GM06990 (cell line): Measurements from ENCODE around the gene AQP6.

Experiments
- DNase-seq: peaks from one replicate; pipeline ENCODE4 v3.0.0-alpha.2; 2011; ENCODE audit not compliant: insufficient read length; ENCODE audit errors: extremely low read depth
- H3K27me3 ChIP-seq: replicated peaks from 2 replicates; pipeline ENCODE4 v1.6.0; 2011; ENCODE audit warnings: low read length; ENCODE audit not compliant: control insufficient read depth, insufficient read depth
- H3K36me3 ChIP-seq: 2 replicates; pipeline ENCODE4 v1.5.1; 2011; ENCODE audit warnings: low read length; ENCODE audit not compliant: control insufficient read depth, insufficient read depth
- H3K4me3 ChIP-seq: replicated peaks from 2 replicates; pipeline ENCODE4 v1.5.1; 2011; ENCODE audit warnings: low read depth, mild to moderate bottlenecking, control low read depth, low read length
- CTCF ChIP-seq: IDR thresholded peaks from 2 replicates; pipeline ENCODE4 v1.5.1; 2011; ENCODE audit warnings: low read length, control low read depth, mild to moderate bottlenecking, inconsistent platforms; ENCODE audit not compliant: insufficient read depth, poor library complexity, severe bottlenecking

Gene AQP6

GRCh38 chr12:50005175-50005574 lies 32.4 kb downstream of the AQP6 start:
- no peak for TF ChIP-seq CTCF
- Histone ChIP-seq H3K27me3 (no peaks in the 10 kb centered on the region), H3K36me3 (peaks cover 4% of the 10 kb centered on the region), H3K4me3 (no peak overlapping the region)
- DNase-seq, result no peak

- no peak for DNase-seq
- no peaks in the 10 kb centered on the region for H3K27me3 ChIP-seq
- no peak for TF ChIP-seq CTCF
- no peak overlapping the region for H3K4me3 ChIP-seq
- H3K36me3 ChIP-seq, result peaks cover 4% of the 10 kb centered on the region
Measured at GRCh38 chr12:50006280-50006679, 33.5 kb downstream of the AQP6 start.

- peaks cover 4% of the 10 kb centered on the region for H3K36me3 ChIP-seq
- DNase-seq, result no peak
- no peak for TF ChIP-seq CTCF
- H3K4me3 ChIP-seq, result no peak overlapping the region
- H3K27me3 ChIP-seq, result no peaks in the 10 kb centered on the region
Measured at GRCh38 chr12:50006754-50007442, 34.2 kb downstream of the AQP6 start.

GRCh38 chr12:50013361-50014147 lies 40.8 kb downstream of the AQP6 start:
- Histone ChIP-seq H3K36me3 (peaks cover 4% of the 10 kb centered on the region), H3K27me3 (no peaks in the 10 kb centered on the region), H3K4me3 (no peak overlapping the region)
- no peak for TF ChIP-seq CTCF
- no peak for DNase-seq

- Histone ChIP-seq H3K4me3 (no peak overlapping the region), H3K27me3 (no peaks in the 10 kb centered on the region), H3K36me3 (peaks cover 4% of the 10 kb centered on the region)
- no peak for DNase-seq
- no peak for TF ChIP-seq CTCF
Measured at GRCh38 chr12:50014342-50014741, 41.6 kb downstream of the AQP6 start.
